Measurements from ENCODE around the gene TCF20. TPM values are rescaled to one million over a fixed set of nuclear protein-coding genes. Genes with fewer than 3 reads are reported as not detected.

Gene TCF20
- total RNA-seq, 4 donors from 2014 or later = 14.4 to 51.7 (median 27.3) TPM

DNA sequence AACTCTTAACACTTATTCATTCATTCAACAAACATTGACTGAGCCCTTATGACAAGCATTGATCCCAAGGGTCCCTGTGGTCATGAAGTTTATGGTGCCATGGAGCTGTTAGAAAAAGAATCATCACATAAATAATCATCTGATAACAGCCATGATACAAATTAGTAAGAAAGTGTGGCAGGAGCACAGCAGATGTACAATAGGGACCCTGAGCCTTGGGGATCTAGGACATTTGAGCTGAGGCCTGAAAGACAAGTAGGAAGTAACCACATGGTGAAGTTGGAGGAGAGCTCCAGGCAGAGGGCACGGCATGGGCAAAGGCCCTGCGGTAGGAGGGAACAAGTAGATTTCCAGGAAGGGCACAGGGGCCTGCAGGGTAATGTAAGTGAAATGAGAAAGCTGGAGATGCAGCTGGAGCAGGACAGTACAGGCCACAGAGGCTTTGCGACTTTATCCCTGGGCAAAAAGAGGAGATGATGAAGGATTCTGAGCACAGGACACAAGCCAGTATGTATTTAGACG, 6.8 kb upstream of the TCF20 start:
- no peak overlapping the region for H3K4me3 ChIP-seq
- H3K36me3 ChIP-seq = no peaks in the 10 kb centered on the region
- H3K27me3 ChIP-seq = no peaks in the 10 kb centered on the region
- H3K9me3 ChIP-seq = no peaks in the 10 kb centered on the region
- H3K4me1 ChIP-seq = no peaks in the 10 kb centered on the region
- no peak for TF ChIP-seq POLR2A (IDR thresholded peaks at IDR 0.05)
- TF ChIP-seq, protein P1, sequence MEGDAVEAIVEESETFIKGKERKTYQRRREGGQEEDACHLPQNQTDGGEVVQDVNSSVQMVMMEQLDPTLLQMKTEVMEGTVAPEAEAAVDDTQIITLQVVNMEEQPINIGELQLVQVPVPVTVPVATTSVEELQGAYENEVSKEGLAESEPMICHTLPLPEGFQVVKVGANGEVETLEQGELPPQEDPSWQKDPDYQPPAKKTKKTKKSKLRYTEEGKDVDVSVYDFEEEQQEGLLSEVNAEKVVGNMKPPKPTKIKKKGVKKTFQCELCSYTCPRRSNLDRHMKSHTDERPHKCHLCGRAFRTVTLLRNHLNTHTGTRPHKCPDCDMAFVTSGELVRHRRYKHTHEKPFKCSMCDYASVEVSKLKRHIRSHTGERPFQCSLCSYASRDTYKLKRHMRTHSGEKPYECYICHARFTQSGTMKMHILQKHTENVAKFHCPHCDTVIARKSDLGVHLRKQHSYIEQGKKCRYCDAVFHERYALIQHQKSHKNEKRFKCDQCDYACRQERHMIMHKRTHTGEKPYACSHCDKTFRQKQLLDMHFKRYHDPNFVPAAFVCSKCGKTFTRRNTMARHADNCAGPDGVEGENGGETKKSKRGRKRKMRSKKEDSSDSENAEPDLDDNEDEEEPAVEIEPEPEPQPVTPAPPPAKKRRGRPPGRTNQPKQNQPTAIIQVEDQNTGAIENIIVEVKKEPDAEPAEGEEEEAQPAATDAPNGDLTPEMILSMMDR (IDR thresholded peaks at IDR 0.05) = no peak
- no peak for DNase-seq
- H3K27ac ChIP-seq = no peak overlapping the region
- intact Hi-C loops (cut with DNase I; ENCODE audit: low total_unique reads) = no loop called here

GRCh38 chr22:42275970-42276369, 5.5 kb upstream of the TCF20 start:
- Histone ChIP-seq H3K9me3 (no peaks in the 10 kb centered on the region), H3K27me3 (no peaks in the 10 kb centered on the region), H3K27ac (no peak overlapping the region), H3K36me3 (no peaks in the 10 kb centered on the region), H3K4me3 (no peak overlapping the region), H3K4me1 (no peaks in the 10 kb centered on the region)
- TF ChIP-seq, protein P1 (IDR thresholded peaks at IDR 0.05) = no peak
- TF ChIP-seq POLR2A (IDR thresholded peaks at IDR 0.05) = no peak
- intact Hi-C loops (cut with DNase I; ENCODE audit: low total_unique reads) = no loop called here
- DNase-seq = no peak

GRCh38 chr22:42275176-42275575, 4.7 kb upstream of the TCF20 start:
- Histone ChIP-seq H3K36me3 (no peaks in the 10 kb centered on the region), H3K4me3 (no peak overlapping the region), H3K9me3 (no peaks in the 10 kb centered on the region), H3K27ac (no peak overlapping the region), H3K4me1 (no peaks in the 10 kb centered on the region), H3K27me3 (no peaks in the 10 kb centered on the region)
- no peak for DNase-seq
- TF ChIP-seq, protein P1 (IDR thresholded peaks at IDR 0.05) = no peak
- TF ChIP-seq POLR2A (IDR thresholded peaks at IDR 0.05) = no peak
- intact Hi-C loops (cut with DNase I; ENCODE audit: low total_unique reads) = no loop called here

GRCh38 chr22:42273855-42274451, 3.5 kb upstream of the TCF20 start:
- intact Hi-C loops (cut with DNase I; ENCODE audit: low total_unique reads) = no loop called here
- TF ChIP-seq, protein P1 (IDR thresholded peaks at IDR 0.05) = no peak
- DNase-seq = no peak
- H3K27me3 ChIP-seq = no peaks in the 10 kb centered on the region
- no peak overlapping the region for H3K27ac ChIP-seq
- no peaks in the 10 kb centered on the region for H3K4me1 ChIP-seq
- H3K36me3 ChIP-seq = no peaks in the 10 kb centered on the region
- no peak overlapping the region for H3K4me3 ChIP-seq
- no peaks in the 10 kb centered on the region for H3K9me3 ChIP-seq

GRCh38 chr22:42272431-42272999, 2.1 kb upstream of the TCF20 start:
- H3K4me3 ChIP-seq = no peak overlapping the region
- no peak overlapping the region for H3K27ac ChIP-seq
- no peak for DNase-seq
- no peaks in the 10 kb centered on the region for H3K27me3 ChIP-seq
- H3K36me3 ChIP-seq = no peaks in the 10 kb centered on the region
- intact Hi-C loops (cut with DNase I; ENCODE audit: low total_unique reads) = no loop called here
- no peak for TF ChIP-seq POLR2A (IDR thresholded peaks at IDR 0.05)
- TF ChIP-seq, protein P1 (IDR thresholded peaks at IDR 0.05) = no peak
- H3K4me1 ChIP-seq = no peaks in the 10 kb centered on the region
- H3K9me3 ChIP-seq = no peaks in the 10 kb centered on the region

Measured in uterus (tissue), 4 donors.